GM18499 (cell line): ENCODE measurements around the gene LAMA2.

Experiments used
- ATAC-seq: cut with Tn5 transposase; IDR thresholded peaks from one replicate; pipeline ENCODE4 v1.9.1; 2021; ENCODE audit warnings: moderate number of reproducible peaks; ENCODE audit not compliant: insufficient read depth, unreplicated experiment

The LAMA2 gene

GRCh38 chr6:129111853-129112252 is 228.9 kb downstream of the LAMA2 start:
- ATAC-seq, result no peak

- no peak for ATAC-seq
Observed at GRCh38 chr6:129112591-129112990, 229.7 kb downstream of the LAMA2 start.

GRCh38 chr6:129113637-129114036 is 230.7 kb downstream of the LAMA2 start:
- ATAC-seq, result no peak

GRCh38 chr6:129114636-129115391 is 231.9 kb downstream of the LAMA2 start:
- no peak for ATAC-seq

GRCh38 chr6:129115471-129115870 is 232.5 kb downstream of the LAMA2 start:
- ATAC-seq, result no peak

GRCh38 chr6:129117355-129117754 is 234.4 kb downstream of the LAMA2 start:
- ATAC-seq, result no peak

GRCh38 chr6:129120856-129121638 is 238.1 kb downstream of the LAMA2 start:
- no peak for ATAC-seq

- ATAC-seq, result no peak
Observed at GRCh38 chr6:129124347-129124746, 241.4 kb downstream of the LAMA2 start.

GRCh38 chr6:129130106-129130505 is 247.2 kb downstream of the LAMA2 start:
- no peak for ATAC-seq

- ATAC-seq, result no peak
Observed at GRCh38 chr6:129130959-129131681, 248.2 kb downstream of the LAMA2 start.

GRCh38 chr6:129133770-129134192 is 250.8 kb downstream of the LAMA2 start:
- no peak for ATAC-seq

- ATAC-seq, result no peak
Observed at GRCh38 chr6:129134535-129134934, 251.6 kb downstream of the LAMA2 start.

GRCh38 chr6:129135451-129135850 is 252.5 kb downstream of the LAMA2 start:
- no peak for ATAC-seq

- ATAC-seq, result no peak
Observed at GRCh38 chr6:129136751-129137150, 253.8 kb downstream of the LAMA2 start.

- no peak for ATAC-seq
Observed at GRCh38 chr6:129138739-129139405, 255.9 kb downstream of the LAMA2 start.

GRCh38 chr6:129140526-129140925 is 257.6 kb downstream of the LAMA2 start:
- ATAC-seq, result no peak

- ATAC-seq, result no peak
Observed at GRCh38 chr6:129141499-129141898, 258.6 kb downstream of the LAMA2 start.

- no peak for ATAC-seq
Observed at GRCh38 chr6:129146902-129147301, 264.0 kb downstream of the LAMA2 start.

GRCh38 chr6:129150507-129150906 is 267.6 kb downstream of the LAMA2 start:
- no peak for ATAC-seq

GRCh38 chr6:129153257-129153656 is 270.3 kb downstream of the LAMA2 start:
- no peak for ATAC-seq
